Frontal cortex (tissue), 4 donors: ENCODE measurements around the gene CAVIN2. TPM values are rescaled to one million over a fixed set of nuclear protein-coding genes. Genes with fewer than 3 reads are reported as not detected.
"Not testable (repeated sequence)": the region's sequence is repeated elsewhere in the genome, so short reads cannot be mapped to it uniquely, and the experiment has no call there.

Experiments
- DNase-seq, 2 donors: peaks; one replicate each; pipeline ENCODE4 v3.0.0; 2012; ENCODE audit warnings: low spot score in 2 of 2
- FAIRE-seq: peaks from 2 replicates; lab custom pipeline; 2012; peaks lifted over from hg19 to GRCh38; lab: Jason Lieb, UNC
- total RNA-seq: library from RNA; depleted of rRNA; stranded (reverse); fragments of >200 nt; gene quantifications from one replicate; pipeline ENCODE4 v1.2.3, GENCODE V29; 2014
- donor health status: control.
- donor health status: control.
- donor health status: control.

CAVIN2 gene
- total RNA-seq, 1 donor from 2014 or later = 3.3 TPM

GRCh38 chr2:191811807-191812602, 34.9 kb downstream of the CAVIN2 start:
- FAIRE-seq = peak; percentile 66
- peak; percentile 29 to 35 for DNase-seq

GRCh38 chr2:191806396-191806795, 40.5 kb downstream of the CAVIN2 start:
- no peak for DNase-seq

GRCh38 chr2:191804766-191805165, 42.1 kb downstream of the CAVIN2 start:
- DNase-seq = no peak
- no peak for FAIRE-seq

More at GRCh38 chr2:191806396-191806795, 40.5 kb downstream of the CAVIN2 start:
- no peak for FAIRE-seq

- no peak for FAIRE-seq
- DNase-seq = no peak
These were observed 43.9 kb downstream of the CAVIN2 start for GRCh38 chr2:191803007-191803406.

- DNase-seq (no peak), FAIRE-seq (no peak)
These were observed 44.7 kb downstream of the CAVIN2 start for GRCh38 chr2:191802180-191802579.

- DNase-seq (no peak), FAIRE-seq (no peak)
These were observed 46.0 kb downstream of the CAVIN2 start for GRCh38 chr2:191800874-191801273.

GRCh38 chr2:191799526-191799925, 47.4 kb downstream of the CAVIN2 start:
- FAIRE-seq (no peak), DNase-seq (no peak)

GRCh38 chr2:191797942-191798876, 48.7 kb downstream of the CAVIN2 start:
- FAIRE-seq (no peak), DNase-seq (no peak)

GRCh38 chr2:191797500-191797899, 49.4 kb downstream of the CAVIN2 start:
- FAIRE-seq (no peak), DNase-seq (no peak)

- no peak for FAIRE-seq
These were observed 51.2 kb downstream of the CAVIN2 start for GRCh38 chr2:191795715-191796114.

GRCh38 chr2:191791953-191792560, 54.8 kb downstream of the CAVIN2 start:
- DNase-seq = no peak
- FAIRE-seq = no peak

More at GRCh38 chr2:191795715-191796114, 51.2 kb downstream of the CAVIN2 start:
- no peak for DNase-seq

- FAIRE-seq = no peak
- DNase-seq = no peak
These were observed 56.2 kb downstream of the CAVIN2 start for GRCh38 chr2:191790737-191791136.

GRCh38 chr2:191789796-191790195, 57.1 kb downstream of the CAVIN2 start:
- FAIRE-seq (no peak), DNase-seq (no peak)

GRCh38 chr2:191786694-191787093, 60.2 kb downstream of the CAVIN2 start:
- no peak for FAIRE-seq
- DNase-seq = no peak

- FAIRE-seq, DNase-seq: not testable (repeated sequence)
These were observed 61.2 kb downstream of the CAVIN2 start for GRCh38 chr2:191785651-191786050.

Other genes with a start within 250 kb of the CAVIN2 start
- gene NABP1, start 169.0 kb downstream of the CAVIN2 start, total RNA-seq = 3.3 TPM